Measurements from ENCODE around the gene B3GNT2.

B3GNT2 gene

GRCh38 chr2:62195421-62196277, at the start of gene B3GNT2:
B3GNT2 (plus strand) TSS chr2:62196115; CDS start chr2:62222221, 26,106 bp downstream.
- H3K4me1 ChIP-seq (ENCODE audit: control insufficient read depth, insufficient read depth, low read length) = peaks cover 7% of the 10 kb centered on the region
- CTCF ChIA-PET = interaction anchor here (0.7 kb wide), 1 partner anchor 202 kb away, joined by 3 read pairs; no protein-coding TSS in a partner anchor
- no peaks in the 10 kb centered on the region for H3K9me3 ChIP-seq (ENCODE audit: control insufficient read depth, insufficient read depth, low read depth, low read length)
- peak within 1 kb of the TSS; percentile 89 for H3K27ac ChIP-seq (ENCODE audit: extremely low read depth, low read depth, low read length)
- no peaks in the 10 kb centered on the region for H3K36me3 ChIP-seq (ENCODE audit: control insufficient read depth in 2 of 2, insufficient read depth in 1 of 2, low read length in 2 of 2)
- POLR2A ChIA-PET = interaction anchor here (0.6 to 1.0 kb wide), 2 partner anchors 17 to 216 kb away, joined by 3 to 5 read pairs; no protein-coding TSS in a partner anchor
- peak within 1 kb of the TSS; percentile 94 for H3K4me3 ChIP-seq (ENCODE audit: low read depth, low read length)
- no peak for TF ChIP-seq PRDM1 (tag by site-specific recombination; IDR thresholded peaks at IDR 0.05)
- peak; percentile 59 for TF ChIP-seq SP3 (tag by site-specific recombination; IDR thresholded peaks at IDR 0.05)
- TF ChIP-seq GFI1B (tag by site-specific recombination; IDR thresholded peaks at IDR 0.05) = no peak
- TF ChIP-seq SP7 (tag by site-specific recombination; IDR thresholded peaks at IDR 0.05) = 0 out of 2 replicates have a peak, but pooled peaks have one; percentile 23
- no peak for TF ChIP-seq ZXDB (tag by site-specific recombination; IDR thresholded peaks at IDR 0.05)
- no peak for TF ChIP-seq ZNF596 (tag by site-specific recombination; IDR thresholded peaks at IDR 0.05)
- no peak for TF ChIP-seq ZNF433 (tag by site-specific recombination; IDR thresholded peaks at IDR 0.05; ENCODE audit: low read depth)
- TF ChIP-seq ZNF629 (tag by site-specific recombination; IDR thresholded peaks at IDR 0.05) = no peak
- no peak for TF ChIP-seq ZNF518A (tag by site-specific recombination; conservative IDR thresholded peaks at IDR 0.05; ENCODE audit: low read depth)
- TF ChIP-seq ZNF239 (tag by site-specific recombination; IDR thresholded peaks at IDR 0.05) = no peak
- no peak for TF ChIP-seq KLF17 (tag by site-specific recombination; IDR thresholded peaks at IDR 0.05)
- TF ChIP-seq ZNF639 (tag by site-specific recombination; IDR thresholded peaks at IDR 0.05) = no peak
- no peak for TF ChIP-seq ZNF560 (tag by site-specific recombination; IDR thresholded peaks at IDR 0.05; ENCODE audit: borderline replicate concordance)
- no peak for TF ChIP-seq ZNF677 (tag by site-specific recombination; IDR thresholded peaks at IDR 0.05)
- TF ChIP-seq WT1 (tag by site-specific recombination; IDR thresholded peaks at IDR 0.05) = no peak
- peak; percentile 33; the same call in 1 of the 2 replicates for TF ChIP-seq KLF1 (tag by site-specific recombination; IDR thresholded peaks at IDR 0.05)
- TF ChIP-seq ZBTB44 (tag by site-specific recombination; IDR thresholded peaks at IDR 0.05) = 0 out of 2 replicates have a peak, but pooled peaks have one; percentile 51
- TF ChIP-seq ZNF585B (tag by site-specific recombination; IDR thresholded peaks at IDR 0.05) = no peak
- no peak for TF ChIP-seq ATF2 (tag by site-specific recombination; IDR thresholded peaks at IDR 0.05; ENCODE audit: low read depth)
- no peak for TF ChIP-seq SCRT2 (tag by site-specific recombination; IDR thresholded peaks at IDR 0.05)
- no peak for TF ChIP-seq KLF7 (tag by site-specific recombination; IDR thresholded peaks at IDR 0.05; ENCODE audit: borderline replicate concordance)
- no peak for TF ChIP-seq HOXD13 (CRISPR knock-in tag; IDR thresholded peaks at IDR 0.05; ENCODE audit: borderline replicate concordance)
- TF ChIP-seq ZNF138 (tag by site-specific recombination; IDR thresholded peaks at IDR 0.05; ENCODE audit: borderline replicate concordance) = no peak
- no peak for TF ChIP-seq ZNF626 (tag by site-specific recombination; IDR thresholded peaks at IDR 0.05)
- TF ChIP-seq ZEB2 (tag by site-specific recombination; IDR thresholded peaks at IDR 0.05) = no peak
- TF ChIP-seq ZNF324 (tag by site-specific recombination; IDR thresholded peaks at IDR 0.05) = no peak
- no peak for TF ChIP-seq KLF8 (tag by site-specific recombination; IDR thresholded peaks at IDR 0.05)
- no peak for TF ChIP-seq ZNF155 (tag by site-specific recombination; IDR thresholded peaks at IDR 0.05)
